MM.1S (cell line): ENCODE results near the gene CBR3.

Source experiments
- DNase-seq: peaks from one replicate; pipeline ENCODE4 v3.0.0-alpha.2; 2015
- H2AFZ ChIP-seq: fragments of 300-600 bp; sonication (generic); 2 replicates; pipeline ENCODE4 v1.6.0; 2016; ENCODE audit warnings: antibody characterized with exemption, low read length
- H3F3A ChIP-seq: fragments of 300-600 bp; sonication (generic); 2 replicates; pipeline ENCODE4 v1.6.1; 2016; ENCODE audit warnings: mild to moderate bottlenecking, antibody characterized with exemption, low read length, moderate library complexity, mixed read lengths; ENCODE audit not compliant: insufficient read depth
- H3K27ac ChIP-seq: fragments of 300-600 bp; sonication (generic); 2 replicates; pipeline ENCODE4 v1.5.1; 2016; ENCODE audit warnings: mild to moderate bottlenecking, low read length
- H3K27me3 ChIP-seq: fragments of 300-600 bp; sonication (generic); replicated peaks from 2 replicates; pipeline ENCODE4 v1.6.0; 2016; ENCODE audit warnings: low read length; ENCODE audit not compliant: insufficient read depth
- H3K36me3 ChIP-seq: fragments of 300-600 bp; sonication (generic); replicated peaks from 2 replicates; pipeline ENCODE4 v1.6.1; 2016; ENCODE audit warnings: mild to moderate bottlenecking, low read length, mixed read lengths; ENCODE audit not compliant: insufficient read depth
- H3K4me1 ChIP-seq: fragments of 300-600 bp; sonication (generic); 2 replicates; pipeline ENCODE4 v1.6.1; 2016; ENCODE audit warnings: low read length, mixed read lengths
- H3K4me2 ChIP-seq: fragments of 300-600 bp; sonication (generic); 2 replicates; pipeline ENCODE4 v1.6.0; 2016; ENCODE audit warnings: low read depth, low read length
- H3K4me3 ChIP-seq: fragments of 300-600 bp; sonication (generic); 2 replicates; pipeline ENCODE4 v1.5.1; 2016; ENCODE audit warnings: low read length, mixed read lengths
- H3K79me2 ChIP-seq: fragments of 300-600 bp; sonication (generic); 2 replicates; pipeline ENCODE4 v1.6.1; 2016; ENCODE audit warnings: mixed run types, low read length, mixed read lengths
- H3K9ac ChIP-seq: fragments of 300-600 bp; sonication (generic); 2 replicates; pipeline ENCODE4 v1.6.1; 2016; ENCODE audit warnings: low read length, mixed read lengths
- H3K9me2 ChIP-seq: fragments of 300-600 bp; sonication (generic); replicated peaks from 2 replicates; pipeline ENCODE4 v1.6.1; 2016; ENCODE audit warnings: mild to moderate bottlenecking, low read length, mixed read lengths; ENCODE audit not compliant: insufficient read depth
- H3K9me3 ChIP-seq: fragments of 300-600 bp; sonication (generic); replicated peaks from 2 replicates; pipeline ENCODE4 v1.6.1; 2016; ENCODE audit warnings: mild to moderate bottlenecking, low read length, mixed read lengths; ENCODE audit not compliant: insufficient read depth
- H4K20me1 ChIP-seq: fragments of 300-600 bp; sonication (generic); 2 replicates; pipeline ENCODE4 v1.6.1; 2016; ENCODE audit warnings: mild to moderate bottlenecking, low read length, moderate library complexity, mixed read lengths; ENCODE audit not compliant: insufficient read depth
- CTCF ChIP-seq: fragments of 300-600 bp; sonication (generic); IDR thresholded peaks from 2 replicates; pipeline ENCODE4 v1.5.1; 2016; ENCODE audit warnings: antibody characterized with exemption, low read length, mixed read lengths
- EZH2 ChIP-seq: fragments of 300-600 bp; sonication (generic); optimal IDR thresholded peaks from 2 replicates; pipeline ENCODE3; 2017; ENCODE audit warnings: low read depth, mild to moderate bottlenecking, antibody characterized with exemption, low read length, mixed read lengths
- EZH2phosphoT487 ChIP-seq: fragments of 300-600 bp; sonication (generic); IDR thresholded peaks from 2 replicates; pipeline ENCODE4 v1.6.1; 2018; ENCODE audit warnings: antibody characterized with exemption, low read length

Gene CBR3

DNA sequence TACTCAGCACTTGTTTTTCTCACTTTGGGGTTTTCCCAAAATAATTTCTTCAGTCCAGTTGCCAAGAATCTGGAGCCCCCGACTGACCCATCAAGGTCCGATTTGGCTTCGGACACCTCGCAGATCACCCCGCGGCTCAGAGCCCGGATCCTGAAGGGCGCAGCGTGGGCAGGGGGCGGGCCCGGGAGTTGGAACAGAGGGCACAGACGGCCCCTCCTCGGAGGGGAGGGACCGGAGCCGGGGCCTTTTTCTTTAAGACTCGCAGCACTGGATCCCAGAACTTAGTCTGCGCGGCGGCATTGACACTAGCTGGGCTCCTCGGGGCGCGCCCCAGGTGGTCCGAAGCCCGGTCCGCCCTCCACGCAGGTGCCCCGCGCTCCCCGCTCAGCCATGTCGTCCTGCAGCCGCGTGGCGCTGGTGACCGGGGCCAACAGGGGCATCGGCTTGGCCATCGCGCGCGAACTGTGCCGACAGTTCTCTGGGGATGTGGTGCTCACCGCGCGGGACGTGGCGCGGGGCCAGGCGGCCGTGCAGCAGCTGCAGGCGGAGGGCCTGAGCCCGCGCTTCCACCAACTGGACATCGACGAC, at the start of gene CBR3:
Gene CBR3 (plus strand): TSS at position 277 of the 588 bp plus-strand sequence. CDS start 114 bp downstream, at position 391.
- Histone ChIP-seq H3K4me3 (peak within 1 kb of the TSS; percentile 79), H2AFZ (peak within 1 kb of the TSS; percentile 92), H3F3A (peaks cover 21% of the 10 kb centered on the region), H3K9me3 (no peaks in the 10 kb centered on the region), H3K27me3 (peaks cover 16% of the 10 kb centered on the region; the same call in 1 of the 2 replicates), H4K20me1 (no peaks in the 10 kb centered on the region), H3K36me3 (no peaks in the 10 kb centered on the region), H3K27ac (peak within 1 kb of the TSS; percentile 45; the same call in 1 of the 2 replicates), H3K4me2 (peak within 1 kb of the TSS; percentile 96), H3K9ac (peak within 1 kb of the TSS; percentile 65), H3K79me2 (no peaks in the 10 kb centered on the region), H3K4me1 (peaks cover 12% of the 10 kb centered on the region; the same call in 1 of the 2 replicates), H3K9me2 (no peaks in the 10 kb centered on the region)
- DNase-seq, result peak; percentile 66
- TF ChIP-seq CTCF (no peak), EZH2 (no peak), EZH2phosphoT487 (no peak)

DNA sequence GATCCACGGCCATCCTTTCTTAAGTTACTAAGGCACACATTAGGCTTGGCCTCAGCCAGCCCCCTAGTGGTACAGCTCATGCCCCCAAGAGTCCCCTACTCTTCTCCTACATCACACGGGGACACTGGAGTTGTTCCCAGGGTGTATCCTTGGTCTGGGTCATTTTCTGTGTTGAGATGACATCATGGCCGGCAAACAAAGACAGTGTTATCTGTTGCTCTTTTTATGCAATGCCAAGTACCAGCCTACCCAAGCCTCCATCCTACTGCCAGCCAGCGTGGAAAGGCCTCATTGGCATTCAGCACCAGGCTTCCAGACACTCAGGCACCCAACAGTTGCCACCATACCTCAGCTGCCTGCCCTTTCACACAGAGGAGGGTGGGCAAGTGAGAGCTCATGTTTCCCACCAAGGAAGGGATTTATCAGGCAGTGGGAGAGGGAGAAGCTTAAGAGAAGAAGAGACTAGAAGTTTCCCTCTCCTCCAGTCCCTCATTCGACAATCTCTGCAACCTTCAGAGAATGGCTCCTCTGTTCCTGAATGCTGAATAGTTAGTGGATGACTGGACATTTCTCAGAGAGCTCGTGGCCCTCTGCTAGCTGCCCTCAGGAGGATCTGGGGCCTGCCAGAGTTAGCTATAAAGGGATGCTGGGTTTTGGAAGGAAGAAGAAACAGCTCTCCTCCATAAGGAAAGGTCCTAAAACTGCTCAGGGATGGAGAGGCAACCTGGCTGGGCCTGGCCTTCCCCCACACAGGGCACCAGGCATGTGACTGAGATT, 47.3 kb upstream of the CBR3 start:
- H3K4me1 ChIP-seq, result no peaks in the 10 kb centered on the region
- H3F3A ChIP-seq, result no peaks in the 10 kb centered on the region
- no peak overlapping the region for H2AFZ ChIP-seq
- no peak overlapping the region for H3K27ac ChIP-seq
- no peak overlapping the region for H3K4me3 ChIP-seq
- no peaks in the 10 kb centered on the region for H3K27me3 ChIP-seq
- H3K4me2 ChIP-seq, result no peak overlapping the region
- no peak overlapping the region for H3K9ac ChIP-seq
- TF ChIP-seq EZH2phosphoT487 (no peak), CTCF (0 out of 2 replicates have a peak, but pooled peaks have one; percentile 4)
- H3K9me3 ChIP-seq, result no peaks in the 10 kb centered on the region
- no peaks in the 10 kb centered on the region for H3K9me2 ChIP-seq
- no peak for DNase-seq
- H4K20me1 ChIP-seq, result no peaks in the 10 kb centered on the region
- no peaks in the 10 kb centered on the region for H3K36me3 ChIP-seq
- H3K79me2 ChIP-seq, result no peaks in the 10 kb centered on the region

DNA sequence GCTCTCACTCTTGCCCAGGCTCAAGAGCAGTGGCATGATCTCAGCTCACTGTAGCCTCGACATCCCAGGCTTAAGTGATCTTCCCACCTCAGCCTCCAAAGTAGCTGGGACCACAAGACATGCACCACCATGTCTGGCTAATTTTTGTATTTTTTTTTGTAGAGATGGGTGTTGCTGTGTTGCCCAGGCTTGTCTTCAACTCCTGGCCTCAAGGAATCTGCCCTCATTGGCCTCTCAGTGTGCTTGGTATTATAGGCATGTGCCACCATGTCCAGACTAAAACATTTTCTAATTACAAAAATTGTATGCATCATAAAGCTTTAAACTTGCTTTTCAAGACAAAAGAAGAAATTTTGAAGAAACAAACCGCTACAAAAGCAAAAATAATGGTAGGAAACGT, 44.9 kb upstream of the CBR3 start:
- Histone ChIP-seq H3K27ac (no peak overlapping the region), H2AFZ (no peak overlapping the region), H3K4me1 (no peaks in the 10 kb centered on the region), H3K9ac (no peak overlapping the region), H3K36me3 (no peaks in the 10 kb centered on the region), H3K4me2 (no peak overlapping the region), H3K4me3 (no peak overlapping the region), H3K9me3 (no peaks in the 10 kb centered on the region), H3K9me2 (no peaks in the 10 kb centered on the region), H3F3A (no peaks in the 10 kb centered on the region), H3K27me3 (no peaks in the 10 kb centered on the region), H4K20me1 (no peaks in the 10 kb centered on the region), H3K79me2 (no peaks in the 10 kb centered on the region)
- TF ChIP-seq EZH2phosphoT487, result no peak
- no peak for TF ChIP-seq EZH2
- TF ChIP-seq CTCF, result no peak
- no peak for DNase-seq
